Mucosa of descending colon (tissue), 3 donors: ENCODE data around the gene ARHGAP26. TPM values are rescaled to one million over a fixed set of nuclear protein-coding genes. Genes with fewer than 3 reads are reported as not detected.

Experiments used
- ATAC-seq: fragments of 200-7000 bp; cut with Tn5 transposase; one replicate; pipeline ENCODE4 v1.9.1; 2020; ENCODE audit warnings: mild to moderate bottlenecking, moderate library complexity
- DNase-seq, 3 donors: peaks; one replicate each; pipeline ENCODE4 v3.0.0-alpha.2; 2020
- H3K36me3 ChIP-seq: fragments of 200-600 bp; one replicate; pipeline ENCODE4 v1.8.0; 2021; ENCODE audit warnings: low read depth, mild to moderate bottlenecking
- H3K4me1 ChIP-seq: fragments of 200-600 bp; one replicate; pipeline ENCODE4 v1.8.0; 2021; ENCODE audit warnings: low read depth, mild to moderate bottlenecking
- H3K4me3 ChIP-seq: fragments of 200-600 bp; one replicate; pipeline ENCODE4 v1.8.0; 2021; ENCODE audit warnings: mild to moderate bottlenecking
- H3K9me3 ChIP-seq: fragments of 200-600 bp; one replicate; pipeline ENCODE4 v1.8.0; 2021; ENCODE audit warnings: mild to moderate bottlenecking
- CTCF ChIP-seq: fragments of 200-600 bp; IDR thresholded peaks from one replicate; pipeline ENCODE4 v1.8.0; 2022; ENCODE audit warnings: antibody characterized with exemption, mild to moderate bottlenecking
- intact Hi-C, 2 donors: fragments of 100-400 bp; cut with DNase I in 1 of 2; cut with micrococcal nuclease in 1 of 2; formaldehyde crosslinking; loops; one replicate each; pipeline versions ENCODE4 v1.11.0 to v1.11.1; 2022; cut with DNase I, micrococcal nuclease
- total RNA-seq, 3 donors: library from RNA; stranded (reverse); fragmentation: NEBNext Ultra II Directional in 2 of 3; extraction: Animal tissue kit (Norgen Biotek cat#: 25700) in 2 of 3; gene quantifications; one replicate each; pipeline versions ENCODE4 v1.2.1 to v1.2.4, GENCODE V29; 2021 to 2023
- donor health status: DM: no; HTN: no; CAD: no; lungs with moderate emphysema.
- donor health status: DM: no; HTN: no; CAD: no.
- donor health status: DM: no; HTN: yes; CAD: no.

The ARHGAP26 gene
- total RNA-seq, 3 donors from 2014 or later: 52.9 to 96.0 (median 67.8) TPM

- TF ChIP-seq CTCF: no peak
- no peaks in the 10 kb centered on the region for H3K36me3 ChIP-seq
- ATAC-seq: peak; percentile 50
- H3K4me3 ChIP-seq: no peak overlapping the region
- no peak for DNase-seq
- intact Hi-C loops: no loop called here
- H3K4me1 ChIP-seq: peaks cover 7% of the 10 kb centered on the region
- no peaks in the 10 kb centered on the region for H3K9me3 ChIP-seq
Measured at GRCh38 chr5:142808878-142809598, 38.9 kb downstream of the ARHGAP26 start.

- H3K4me1 ChIP-seq: peaks cover 7% of the 10 kb centered on the region
Measured at GRCh38 chr5:142810081-142810480, 39.9 kb downstream of the ARHGAP26 start.

GRCh38 chr5:142810743-142811290, 40.6 kb downstream of the ARHGAP26 start:
- ATAC-seq: no peak
- no peak overlapping the region for H3K4me3 ChIP-seq
- DNase-seq: no peak

More at GRCh38 chr5:142810081-142810480, 39.9 kb downstream of the ARHGAP26 start:
- H3K9me3 ChIP-seq: no peaks in the 10 kb centered on the region
- DNase-seq (no peak), ATAC-seq (no peak)
- TF ChIP-seq CTCF: no peak
- intact Hi-C loops: no loop called here
- no peak overlapping the region for H3K4me3 ChIP-seq
- H3K36me3 ChIP-seq: no peaks in the 10 kb centered on the region

GRCh38 chr5:142811866-142812557, 41.8 kb downstream of the ARHGAP26 start:
- Histone ChIP-seq H3K9me3 (no peaks in the 10 kb centered on the region), H3K4me1 (peaks cover 17% of the 10 kb centered on the region), H3K36me3 (no peaks in the 10 kb centered on the region), H3K4me3 (no peak overlapping the region)
- DNase-seq: no peak
- no peak for TF ChIP-seq CTCF
- intact Hi-C loops: no loop called here
- no peak for ATAC-seq

More at GRCh38 chr5:142810743-142811290, 40.6 kb downstream of the ARHGAP26 start:
- no peaks in the 10 kb centered on the region for H3K9me3 ChIP-seq
- intact Hi-C loops: no loop called here
- no peaks in the 10 kb centered on the region for H3K36me3 ChIP-seq
- no peak for TF ChIP-seq CTCF
- peaks cover 7% of the 10 kb centered on the region for H3K4me1 ChIP-seq

GRCh38 chr5:142813220-142813619, 43.0 kb downstream of the ARHGAP26 start:
- intact Hi-C loops: no loop called here
- ATAC-seq: no peak
- DNase-seq: no peak
- TF ChIP-seq CTCF: no peak
- peaks cover 29% of the 10 kb centered on the region for H3K4me1 ChIP-seq
- no peaks in the 10 kb centered on the region for H3K36me3 ChIP-seq
- H3K9me3 ChIP-seq: no peaks in the 10 kb centered on the region
- no peak overlapping the region for H3K4me3 ChIP-seq
